ENCODE measurements around the gene TCEAL3.
"Not testable (repeated sequence)": the region's sequence is repeated elsewhere in the genome, so short reads cannot be mapped to it uniquely, and the experiment has no call there.

TCEAL3 gene

GRCh38 chrX:103607364-103608305 is at the start of gene TCEAL3:
TSS of gene TCEAL3 (plus strand) at chrX:103607963. CDS start at chrX:103609065, 1,102 bp downstream.
- peak; percentile 26 for DNase-seq

- DNase-seq, result no peak
These were observed 47.5 kb upstream of the TCEAL3 start for GRCh38 chrX:103560256-103560655.

- no peak for DNase-seq
These were observed 45.0 kb upstream of the TCEAL3 start for GRCh38 chrX:103562801-103563200.

GRCh38 chrX:103565197-103565596 is 42.6 kb upstream of the TCEAL3 start:
- DNase-seq, result no peak

GRCh38 chrX:103565752-103566151 is 42.0 kb upstream of the TCEAL3 start:
- DNase-seq, result no peak

- no peak for DNase-seq
These were observed 36.6 kb upstream of the TCEAL3 start for GRCh38 chrX:103571121-103571520.

GRCh38 chrX:103571726-103572125 is 36.0 kb upstream of the TCEAL3 start:
- no peak for DNase-seq

- no peak for DNase-seq
These were observed 34.6 kb upstream of the TCEAL3 start for GRCh38 chrX:103573202-103573601.

GRCh38 chrX:103584596-103584995 is 23.2 kb upstream of the TCEAL3 start:
- DNase-seq, result peak; percentile 51

- peak; percentile 57 for DNase-seq
These were observed 22.1 kb upstream of the TCEAL3 start, which contains the start of gene TCEAL4 for GRCh38 chrX:103585411-103586313. TSS of gene TCEAL4 (plus strand) at chrX:103585515. CDS start at chrX:103586676, 1,161 bp downstream.

GRCh38 chrX:103586314-103586646 is 21.5 kb upstream of the TCEAL3 start:
- no peak for DNase-seq

- no peak for DNase-seq
These were observed 21.1 kb upstream of the TCEAL3 start for GRCh38 chrX:103586659-103587058.

GRCh38 chrX:103592295-103592694 is 15.5 kb upstream of the TCEAL3 start:
- DNase-seq, result not testable (repeated sequence)

GRCh38 chrX:103595202-103595601 is 12.6 kb upstream of the TCEAL3 start:
- DNase-seq, result not testable (repeated sequence)

GRCh38 chrX:103608306-103608963 is 672 bp downstream of the TCEAL3 start:
- no peak for DNase-seq

GRCh38 chrX:103610282-103610681 is 2.5 kb downstream of the TCEAL3 start:
- DNase-seq, result no peak

- no peak for DNase-seq
These were observed 5.7 kb downstream of the TCEAL3 start for GRCh38 chrX:103613362-103613890.

GRCh38 chrX:103614999-103615398 is 7.2 kb downstream of the TCEAL3 start:
- DNase-seq, result no peak

GRCh38 chrX:103615781-103616371 is 8.1 kb downstream of the TCEAL3 start:
- DNase-seq, result no peak

- DNase-seq, result no peak
These were observed 9.0 kb downstream of the TCEAL3 start for GRCh38 chrX:103616676-103617186.

GRCh38 chrX:103624111-103624510 is 16.3 kb downstream of the TCEAL3 start:
- no peak for DNase-seq

GRCh38 chrX:103626855-103627254 is 19.1 kb downstream of the TCEAL3 start:
- no peak for DNase-seq

All from NCI-H1105 (cell line).